ENCODE data around the gene USP53. TPM values are rescaled to one million over a fixed set of nuclear protein-coding genes. Genes with fewer than 3 reads are reported as not detected.

Gene USP53
- total and polyA plus RNA-seq, 2 experiments from 2014 or later = 17.1 to 27.7 TPM

DNA sequence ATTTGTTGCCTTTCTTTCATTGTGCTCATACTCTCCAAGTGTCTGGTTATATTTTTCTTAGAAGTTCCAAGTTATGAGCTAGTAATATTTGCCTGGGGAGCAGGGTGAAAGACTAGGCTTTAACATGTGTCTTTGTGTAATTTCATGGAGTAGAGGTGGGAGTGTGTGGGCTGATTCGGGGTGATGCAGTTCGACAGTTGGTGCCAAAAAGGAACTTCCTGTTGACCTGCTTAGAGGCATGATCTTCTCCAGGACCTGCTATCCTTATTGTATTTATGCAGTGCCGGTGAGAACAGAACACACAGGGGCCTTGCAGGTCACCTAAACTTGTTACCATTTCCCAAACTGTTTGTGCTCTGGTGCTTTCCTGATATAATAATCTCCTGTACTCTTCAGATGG lies 21.2 kb downstream of the USP53 start (continued):
- TF ChIP-seq, protein P1, sequence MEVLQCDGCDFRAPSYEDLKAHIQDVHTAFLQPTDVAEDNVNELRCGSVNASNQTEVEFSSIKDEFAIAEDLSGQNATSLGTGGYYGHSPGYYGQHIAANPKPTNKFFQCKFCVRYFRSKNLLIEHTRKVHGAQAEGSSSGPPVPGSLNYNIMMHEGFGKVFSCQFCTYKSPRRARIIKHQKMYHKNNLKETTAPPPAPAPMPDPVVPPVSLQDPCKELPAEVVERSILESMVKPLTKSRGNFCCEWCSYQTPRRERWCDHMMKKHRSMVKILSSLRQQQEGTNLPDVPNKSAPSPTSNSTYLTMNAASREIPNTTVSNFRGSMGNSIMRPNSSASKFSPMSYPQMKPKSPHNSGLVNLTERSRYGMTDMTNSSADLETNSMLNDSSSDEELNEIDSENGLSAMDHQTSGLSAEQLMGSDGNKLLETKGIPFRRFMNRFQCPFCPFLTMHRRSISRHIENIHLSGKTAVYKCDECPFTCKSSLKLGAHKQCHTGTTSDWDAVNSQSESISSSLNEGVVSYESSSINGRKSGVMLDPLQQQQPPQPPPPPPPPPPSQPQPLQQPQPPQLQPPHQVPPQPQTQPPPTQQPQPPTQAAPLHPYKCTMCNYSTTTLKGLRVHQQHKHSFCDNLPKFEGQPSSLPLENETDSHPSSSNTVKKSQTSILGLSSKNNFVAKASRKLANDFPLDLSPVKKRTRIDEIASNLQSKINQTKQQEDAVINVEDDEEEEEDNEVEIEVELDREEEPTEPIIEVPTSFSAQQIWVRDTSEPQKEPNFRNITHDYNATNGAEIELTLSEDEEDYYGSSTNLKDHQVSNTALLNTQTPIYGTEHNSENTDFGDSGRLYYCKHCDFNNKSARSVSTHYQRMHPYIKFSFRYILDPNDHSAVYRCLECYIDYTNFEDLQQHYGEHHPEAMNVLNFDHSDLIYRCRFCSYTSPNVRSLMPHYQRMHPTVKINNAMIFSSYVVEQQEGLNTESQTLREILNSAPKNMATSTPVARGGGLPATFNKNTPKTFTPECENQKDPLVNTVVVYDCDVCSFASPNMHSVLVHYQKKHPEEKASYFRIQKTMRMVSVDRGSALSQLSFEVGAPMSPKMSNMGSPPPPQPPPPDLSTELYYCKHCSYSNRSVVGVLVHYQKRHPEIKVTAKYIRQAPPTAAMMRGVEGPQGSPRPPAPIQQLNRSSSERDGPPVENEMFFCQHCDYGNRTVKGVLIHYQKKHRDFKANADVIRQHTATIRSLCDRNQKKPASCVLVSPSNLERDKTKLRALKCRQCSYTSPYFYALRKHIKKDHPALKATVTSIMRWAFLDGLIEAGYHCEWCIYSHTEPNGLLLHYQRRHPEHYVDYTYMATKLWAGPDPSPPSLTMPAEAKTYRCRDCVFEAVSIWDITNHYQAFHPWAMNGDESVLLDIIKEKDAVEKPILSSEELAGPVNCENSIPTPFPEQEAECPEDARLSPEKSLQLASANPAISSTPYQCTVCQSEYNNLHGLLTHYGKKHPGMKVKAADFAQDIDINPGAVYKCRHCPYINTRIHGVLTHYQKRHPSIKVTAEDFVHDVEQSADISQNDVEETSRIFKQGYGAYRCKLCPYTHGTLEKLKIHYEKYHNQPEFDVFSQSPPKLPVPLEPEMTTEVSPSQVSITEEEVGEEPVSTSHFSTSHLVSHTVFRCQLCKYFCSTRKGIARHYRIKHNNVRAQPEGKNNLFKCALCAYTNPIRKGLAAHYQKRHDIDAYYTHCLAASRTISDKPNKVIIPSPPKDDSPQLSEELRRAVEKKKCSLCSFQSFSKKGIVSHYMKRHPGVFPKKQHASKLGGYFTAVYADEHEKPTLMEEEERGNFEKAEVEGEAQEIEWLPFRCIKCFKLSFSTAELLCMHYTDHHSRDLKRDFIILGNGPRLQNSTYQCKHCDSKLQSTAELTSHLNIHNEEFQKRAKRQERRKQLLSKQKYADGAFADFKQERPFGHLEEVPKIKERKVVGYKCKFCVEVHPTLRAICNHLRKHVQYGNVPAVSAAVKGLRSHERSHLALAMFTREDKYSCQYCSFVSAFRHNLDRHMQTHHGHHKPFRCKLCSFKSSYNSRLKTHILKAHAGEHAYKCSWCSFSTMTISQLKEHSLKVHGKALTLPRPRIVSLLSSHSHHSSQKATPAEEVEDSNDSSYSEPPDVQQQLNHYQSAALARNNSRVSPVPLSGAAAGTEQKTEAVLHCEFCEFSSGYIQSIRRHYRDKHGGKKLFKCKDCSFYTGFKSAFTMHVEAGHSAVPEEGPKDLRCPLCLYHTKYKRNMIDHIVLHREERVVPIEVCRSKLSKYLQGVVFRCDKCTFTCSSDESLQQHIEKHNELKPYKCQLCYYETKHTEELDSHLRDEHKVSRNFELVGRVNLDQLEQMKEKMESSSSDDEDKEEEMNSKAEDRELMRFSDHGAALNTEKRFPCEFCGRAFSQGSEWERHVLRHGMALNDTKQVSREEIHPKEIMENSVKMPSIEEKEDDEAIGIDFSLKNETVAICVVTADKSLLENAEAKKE (CRISPR knock-in tag; IDR thresholded peaks at IDR 0.05) = no peak
- no peak for TF ChIP-seq JUNB (IDR thresholded peaks at IDR 0.05; ENCODE audit: unreplicated experiment)
- TF ChIP-seq, protein P2, sequence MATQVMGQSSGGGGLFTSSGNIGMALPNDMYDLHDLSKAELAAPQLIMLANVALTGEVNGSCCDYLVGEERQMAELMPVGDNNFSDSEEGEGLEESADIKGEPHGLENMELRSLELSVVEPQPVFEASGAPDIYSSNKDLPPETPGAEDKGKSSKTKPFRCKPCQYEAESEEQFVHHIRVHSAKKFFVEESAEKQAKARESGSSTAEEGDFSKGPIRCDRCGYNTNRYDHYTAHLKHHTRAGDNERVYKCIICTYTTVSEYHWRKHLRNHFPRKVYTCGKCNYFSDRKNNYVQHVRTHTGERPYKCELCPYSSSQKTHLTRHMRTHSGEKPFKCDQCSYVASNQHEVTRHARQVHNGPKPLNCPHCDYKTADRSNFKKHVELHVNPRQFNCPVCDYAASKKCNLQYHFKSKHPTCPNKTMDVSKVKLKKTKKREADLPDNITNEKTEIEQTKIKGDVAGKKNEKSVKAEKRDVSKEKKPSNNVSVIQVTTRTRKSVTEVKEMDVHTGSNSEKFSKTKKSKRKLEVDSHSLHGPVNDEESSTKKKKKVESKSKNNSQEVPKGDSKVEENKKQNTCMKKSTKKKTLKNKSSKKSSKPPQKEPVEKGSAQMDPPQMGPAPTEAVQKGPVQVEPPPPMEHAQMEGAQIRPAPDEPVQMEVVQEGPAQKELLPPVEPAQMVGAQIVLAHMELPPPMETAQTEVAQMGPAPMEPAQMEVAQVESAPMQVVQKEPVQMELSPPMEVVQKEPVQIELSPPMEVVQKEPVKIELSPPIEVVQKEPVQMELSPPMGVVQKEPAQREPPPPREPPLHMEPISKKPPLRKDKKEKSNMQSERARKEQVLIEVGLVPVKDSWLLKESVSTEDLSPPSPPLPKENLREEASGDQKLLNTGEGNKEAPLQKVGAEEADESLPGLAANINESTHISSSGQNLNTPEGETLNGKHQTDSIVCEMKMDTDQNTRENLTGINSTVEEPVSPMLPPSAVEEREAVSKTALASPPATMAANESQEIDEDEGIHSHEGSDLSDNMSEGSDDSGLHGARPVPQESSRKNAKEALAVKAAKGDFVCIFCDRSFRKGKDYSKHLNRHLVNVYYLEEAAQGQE (IDR thresholded peaks at IDR 0.05; ENCODE audit: unreplicated experiment) = no peak
- no peak for TF ChIP-seq EZH2 (IDR thresholded peaks at IDR 0.05; ENCODE audit: low read depth, unreplicated experiment)

DNA sequence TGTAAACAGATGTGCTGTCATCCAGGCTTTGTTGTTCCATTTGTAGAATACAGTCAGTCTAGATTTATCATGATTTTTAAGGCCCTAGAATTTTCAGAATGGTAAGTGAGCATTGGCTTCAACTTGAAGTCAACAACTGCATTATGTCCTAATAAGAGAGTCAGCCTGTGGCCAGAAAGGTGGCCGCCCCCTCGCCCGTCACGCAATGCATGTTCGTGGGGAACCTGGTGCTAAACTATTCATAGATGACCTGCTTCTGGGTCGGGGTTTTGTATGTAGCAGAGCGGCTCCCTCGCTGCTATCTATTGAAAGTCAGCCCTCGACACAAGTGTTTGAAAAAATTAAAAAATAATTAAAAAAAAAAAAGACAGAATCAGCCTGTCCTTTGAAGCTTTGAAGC lies 24.7 kb downstream of the USP53 start:
- H3K4me3 ChIP-seq = no peak overlapping the region
- no peak overlapping the region for H3K27ac ChIP-seq (ENCODE audit: low read depth)
- Mint-ChIP-seq H3K9me3 (no peaks in the 10 kb centered on the region), H3K4me3 (no peak overlapping the region), H3K36me3 (ENCODE audit: low read depth) (peaks cover under 1% of the 10 kb centered on the region; the same call in 1 of the 3 replicates), H3K27me3 (ENCODE audit: insufficient read depth, low read depth, poor library complexity) (no peaks in the 10 kb centered on the region), H3K4me1 (peaks cover 36% of the 10 kb centered on the region), H3K27ac (no peak overlapping the region)
- ATAC-seq (no peak), DNase-seq (ENCODE audit: low spot score) (no peak)
- H3K9me2 ChIP-seq (ENCODE audit: insufficient read depth) = no peaks in the 10 kb centered on the region
- no peaks in the 10 kb centered on the region for H3F3A ChIP-seq (replicated peaks; ENCODE audit: low read depth)
- no peaks in the 10 kb centered on the region for H3K27me3 ChIP-seq (ENCODE audit: insufficient read depth)
- H3K4me1 ChIP-seq (ENCODE audit: insufficient read depth) = peaks cover 30% of the 10 kb centered on the region
- H3K4me2 ChIP-seq = no peak overlapping the region
- no peak overlapping the region for H2AFZ ChIP-seq
- H3K79me2 ChIP-seq (replicated peaks; ENCODE audit: insufficient read depth) = peaks cover 29% of the 10 kb centered on the region
- no peaks in the 10 kb centered on the region for H3K36me3 ChIP-seq (ENCODE audit: insufficient read depth)
- H4K20me1 ChIP-seq (replicated peaks; ENCODE audit: insufficient read depth) = peaks cover 2% of the 10 kb centered on the region; the same call in 1 of the 2 replicates
- no peak for TF ChIP-seq ZNF331 (CRISPR knock-in tag; IDR thresholded peaks at IDR 0.05; ENCODE audit: low read depth)
- TF ChIP-seq, protein P2 (IDR thresholded peaks at IDR 0.05; ENCODE audit: unreplicated experiment) = no peak

Data from GM23338 (cell line).